ENCODE results near the gene AK1. TPM values are rescaled to one million over a fixed set of nuclear protein-coding genes. Genes with fewer than 3 reads are reported as not detected.

The AK1 gene
- total RNA-seq, 1 experiment from 2014 or later = 34.4 TPM

GRCh38 chr9:127867356-127868277 is 9.9 kb downstream of the AK1 start:
- no peaks in the 10 kb centered on the region for H3K27me3 Mint-ChIP-seq (ENCODE audit: low read depth)
- peak; percentile 33 for ATAC-seq
- H3K36me3 Mint-ChIP-seq = no peaks in the 10 kb centered on the region
- no peak for DNase-seq (ENCODE audit: low spot score)
- ChIA-PET POLR2A (interaction anchor here (1.1 kb wide), 1 partner anchor 82 kb away, joined by 3 read pairs; the partner anchor contains the start of gene CDK9), CTCF (interaction anchor here (0.6 to 4.2 kb wide), 12 partner anchors 10 to 133 kb away, joined by 3 to 115 read pairs (median 5); partner anchors contain the start of genes AK1, ENG and TOR2A)
- H3K4me3 Mint-ChIP-seq = no peak overlapping the region
- peaks cover 10% of the 10 kb centered on the region for H3K4me1 Mint-ChIP-seq
- no peaks in the 10 kb centered on the region for H3K9me3 Mint-ChIP-seq
- no peak overlapping the region for H3K27ac Mint-ChIP-seq
- TF ChIP-seq CBFB (CRISPR knock-in tag; IDR thresholded peaks at IDR 0.05; ENCODE audit: low read depth) (no peak), GABPB1 (CRISPR knock-in tag; IDR thresholded peaks at IDR 0.05) (no peak), ZNF532 (CRISPR knock-in tag; IDR thresholded peaks at IDR 0.05; ENCODE audit: borderline replicate concordance) (no peak), TCF7 (CRISPR knock-in tag; IDR thresholded peaks at IDR 0.05; ENCODE audit: low read depth) (no peak), EMX1 (CRISPR knock-in tag; IDR thresholded peaks at IDR 0.05) (no peak), GTF2I (CRISPR knock-in tag; conservative IDR thresholded peaks at IDR 0.05) (no peak), ZNF121 (CRISPR knock-in tag; IDR thresholded peaks at IDR 0.05) (no peak), ZNF425 (CRISPR knock-in tag; conservative IDR thresholded peaks at IDR 0.05) (no peak), ETV6 (CRISPR knock-in tag; IDR thresholded peaks at IDR 0.05) (no peak), CREM (CRISPR knock-in tag; IDR thresholded peaks at IDR 0.05) (no peak)
- TF ChIP-seq, protein P1, sequence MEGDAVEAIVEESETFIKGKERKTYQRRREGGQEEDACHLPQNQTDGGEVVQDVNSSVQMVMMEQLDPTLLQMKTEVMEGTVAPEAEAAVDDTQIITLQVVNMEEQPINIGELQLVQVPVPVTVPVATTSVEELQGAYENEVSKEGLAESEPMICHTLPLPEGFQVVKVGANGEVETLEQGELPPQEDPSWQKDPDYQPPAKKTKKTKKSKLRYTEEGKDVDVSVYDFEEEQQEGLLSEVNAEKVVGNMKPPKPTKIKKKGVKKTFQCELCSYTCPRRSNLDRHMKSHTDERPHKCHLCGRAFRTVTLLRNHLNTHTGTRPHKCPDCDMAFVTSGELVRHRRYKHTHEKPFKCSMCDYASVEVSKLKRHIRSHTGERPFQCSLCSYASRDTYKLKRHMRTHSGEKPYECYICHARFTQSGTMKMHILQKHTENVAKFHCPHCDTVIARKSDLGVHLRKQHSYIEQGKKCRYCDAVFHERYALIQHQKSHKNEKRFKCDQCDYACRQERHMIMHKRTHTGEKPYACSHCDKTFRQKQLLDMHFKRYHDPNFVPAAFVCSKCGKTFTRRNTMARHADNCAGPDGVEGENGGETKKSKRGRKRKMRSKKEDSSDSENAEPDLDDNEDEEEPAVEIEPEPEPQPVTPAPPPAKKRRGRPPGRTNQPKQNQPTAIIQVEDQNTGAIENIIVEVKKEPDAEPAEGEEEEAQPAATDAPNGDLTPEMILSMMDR (IDR thresholded peaks at IDR 0.05) = no peak
- TF ChIP-seq, protein P2, sequence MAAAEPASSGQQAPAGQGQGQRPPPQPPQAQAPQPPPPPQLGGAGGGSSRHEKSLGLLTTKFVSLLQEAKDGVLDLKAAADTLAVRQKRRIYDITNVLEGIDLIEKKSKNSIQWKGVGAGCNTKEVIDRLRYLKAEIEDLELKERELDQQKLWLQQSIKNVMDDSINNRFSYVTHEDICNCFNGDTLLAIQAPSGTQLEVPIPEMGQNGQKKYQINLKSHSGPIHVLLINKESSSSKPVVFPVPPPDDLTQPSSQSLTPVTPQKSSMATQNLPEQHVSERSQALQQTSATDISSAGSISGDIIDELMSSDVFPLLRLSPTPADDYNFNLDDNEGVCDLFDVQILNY (CRISPR knock-in tag; IDR thresholded peaks at IDR 0.05) = no peak
- TF ChIP-seq, protein P3, sequence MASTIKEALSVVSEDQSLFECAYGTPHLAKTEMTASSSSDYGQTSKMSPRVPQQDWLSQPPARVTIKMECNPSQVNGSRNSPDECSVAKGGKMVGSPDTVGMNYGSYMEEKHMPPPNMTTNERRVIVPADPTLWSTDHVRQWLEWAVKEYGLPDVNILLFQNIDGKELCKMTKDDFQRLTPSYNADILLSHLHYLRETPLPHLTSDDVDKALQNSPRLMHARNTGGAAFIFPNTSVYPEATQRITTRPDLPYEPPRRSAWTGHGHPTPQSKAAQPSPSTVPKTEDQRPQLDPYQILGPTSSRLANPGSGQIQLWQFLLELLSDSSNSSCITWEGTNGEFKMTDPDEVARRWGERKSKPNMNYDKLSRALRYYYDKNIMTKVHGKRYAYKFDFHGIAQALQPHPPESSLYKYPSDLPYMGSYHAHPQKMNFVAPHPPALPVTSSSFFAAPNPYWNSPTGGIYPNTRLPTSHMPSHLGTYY (CRISPR knock-in tag; IDR thresholded peaks at IDR 0.05) = no peak
- TF ChIP-seq, protein P4, sequence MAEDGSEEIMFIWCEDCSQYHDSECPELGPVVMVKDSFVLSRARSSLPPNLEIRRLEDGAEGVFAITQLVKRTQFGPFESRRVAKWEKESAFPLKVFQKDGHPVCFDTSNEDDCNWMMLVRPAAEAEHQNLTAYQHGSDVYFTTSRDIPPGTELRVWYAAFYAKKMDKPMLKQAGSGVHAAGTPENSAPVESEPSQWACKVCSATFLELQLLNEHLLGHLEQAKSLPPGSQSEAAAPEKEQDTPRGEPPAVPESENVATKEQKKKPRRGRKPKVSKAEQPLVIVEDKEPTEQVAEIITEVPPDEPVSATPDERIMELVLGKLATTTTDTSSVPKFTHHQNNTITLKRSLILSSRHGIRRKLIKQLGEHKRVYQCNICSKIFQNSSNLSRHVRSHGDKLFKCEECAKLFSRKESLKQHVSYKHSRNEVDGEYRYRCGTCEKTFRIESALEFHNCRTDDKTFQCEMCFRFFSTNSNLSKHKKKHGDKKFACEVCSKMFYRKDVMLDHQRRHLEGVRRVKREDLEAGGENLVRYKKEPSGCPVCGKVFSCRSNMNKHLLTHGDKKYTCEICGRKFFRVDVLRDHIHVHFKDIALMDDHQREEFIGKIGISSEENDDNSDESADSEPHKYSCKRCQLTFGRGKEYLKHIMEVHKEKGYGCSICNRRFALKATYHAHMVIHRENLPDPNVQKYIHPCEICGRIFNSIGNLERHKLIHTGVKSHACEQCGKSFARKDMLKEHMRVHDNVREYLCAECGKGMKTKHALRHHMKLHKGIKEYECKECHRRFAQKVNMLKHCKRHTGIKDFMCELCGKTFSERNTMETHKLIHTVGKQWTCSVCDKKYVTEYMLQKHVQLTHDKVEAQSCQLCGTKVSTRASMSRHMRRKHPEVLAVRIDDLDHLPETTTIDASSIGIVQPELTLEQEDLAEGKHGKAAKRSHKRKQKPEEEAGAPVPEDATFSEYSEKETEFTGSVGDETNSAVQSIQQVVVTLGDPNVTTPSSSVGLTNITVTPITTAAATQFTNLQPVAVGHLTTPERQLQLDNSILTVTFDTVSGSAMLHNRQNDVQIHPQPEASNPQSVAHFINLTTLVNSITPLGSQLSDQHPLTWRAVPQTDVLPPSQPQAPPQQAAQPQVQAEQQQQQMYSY (CRISPR knock-in tag; IDR thresholded peaks at IDR 0.05) = no peak
- TF ChIP-seq, protein P5, sequence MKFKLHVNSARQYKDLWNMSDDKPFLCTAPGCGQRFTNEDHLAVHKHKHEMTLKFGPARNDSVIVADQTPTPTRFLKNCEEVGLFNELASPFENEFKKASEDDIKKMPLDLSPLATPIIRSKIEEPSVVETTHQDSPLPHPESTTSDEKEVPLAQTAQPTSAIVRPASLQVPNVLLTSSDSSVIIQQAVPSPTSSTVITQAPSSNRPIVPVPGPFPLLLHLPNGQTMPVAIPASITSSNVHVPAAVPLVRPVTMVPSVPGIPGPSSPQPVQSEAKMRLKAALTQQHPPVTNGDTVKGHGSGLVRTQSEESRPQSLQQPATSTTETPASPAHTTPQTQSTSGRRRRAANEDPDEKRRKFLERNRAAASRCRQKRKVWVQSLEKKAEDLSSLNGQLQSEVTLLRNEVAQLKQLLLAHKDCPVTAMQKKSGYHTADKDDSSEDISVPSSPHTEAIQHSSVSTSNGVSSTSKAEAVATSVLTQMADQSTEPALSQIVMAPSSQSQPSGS (CRISPR knock-in tag; IDR thresholded peaks at IDR 0.05; ENCODE audit: borderline replicate concordance, low read depth) = no peak
